ENCODE data around the gene TEAD4. TPM values are rescaled to one million over a fixed set of nuclear protein-coding genes. Genes with fewer than 3 reads are reported as not detected.

TEAD4 gene
- total RNA-seq, 1 experiment from 2014 or later = 96.8 TPM

GRCh38 chr12:3085341-3086139 is 126.3 kb downstream of the TEAD4 start (continued):
- TF ChIP-seq ZNF423 (CRISPR knock-in tag; IDR thresholded peaks at IDR 0.05) = no peak

- Mint-ChIP-seq H3K4me3 (no peak overlapping the region), H3K36me3 (peaks cover 10% of the 10 kb centered on the region), H3K27me3 (ENCODE audit: low read depth) (no peaks in the 10 kb centered on the region), H3K4me1 (peaks cover 38% of the 10 kb centered on the region), H3K9me3 (peaks cover 18% of the 10 kb centered on the region), H3K27ac (no peak overlapping the region)
- no peak for ATAC-seq
- ChIA-PET POLR2A (no interaction called here), CTCF (interaction anchor here (1.2 to 1.5 kb wide), 2 partner anchors 47 to 189 kb away, joined by 3 to 4 read pairs; no protein-coding TSS in a partner anchor)
- TF ChIP-seq ZBTB21 (CRISPR knock-in tag; IDR thresholded peaks at IDR 0.05; ENCODE audit: borderline replicate concordance) = no peak
- no peak for TF ChIP-seq ZNF423 (CRISPR knock-in tag; IDR thresholded peaks at IDR 0.05)
- TF ChIP-seq MLX (CRISPR knock-in tag; IDR thresholded peaks at IDR 0.05) = no peak
- TF ChIP-seq MYBL2 (CRISPR knock-in tag; IDR thresholded peaks at IDR 0.05) = no peak
- no peak for TF ChIP-seq CREM (CRISPR knock-in tag; IDR thresholded peaks at IDR 0.05)
- no peak for TF ChIP-seq IRF1 (CRISPR knock-in tag; IDR thresholded peaks at IDR 0.05)
- no peak for TF ChIP-seq ETV6 (CRISPR knock-in tag; IDR thresholded peaks at IDR 0.05)
- no peak for TF ChIP-seq CDX4 (CRISPR knock-in tag; IDR thresholded peaks at IDR 0.05; ENCODE audit: borderline replicate concordance)
- DNase-seq (ENCODE audit: low spot score) = no peak
These were observed 127.0 kb downstream of the TEAD4 start for GRCh38 chr12:3086211-3086610.

GRCh38 chr12:3086729-3087323 is 127.6 kb downstream of the TEAD4 start:
- H3K36me3 Mint-ChIP-seq = peaks cover 10% of the 10 kb centered on the region
- TF ChIP-seq NR2C2 (CRISPR knock-in tag; IDR thresholded peaks at IDR 0.05) (no peak), ARID4B (CRISPR knock-in tag; IDR thresholded peaks at IDR 0.05; ENCODE audit: borderline replicate concordance) (no peak), CREM (CRISPR knock-in tag; IDR thresholded peaks at IDR 0.05) (no peak), USF1 (CRISPR knock-in tag; IDR thresholded peaks at IDR 0.05) (no peak), IRF1 (CRISPR knock-in tag; IDR thresholded peaks at IDR 0.05) (no peak), CTCF (IDR thresholded peaks at IDR 0.05) (no peak), RELA (CRISPR knock-in tag; IDR thresholded peaks at IDR 0.05; ENCODE audit: borderline replicate concordance) (no peak), SMAD4 (CRISPR knock-in tag; IDR thresholded peaks at IDR 0.05) (no peak), NFYB (CRISPR knock-in tag; conservative IDR thresholded peaks at IDR 0.05; ENCODE audit: low read depth) (no peak), CDX4 (CRISPR knock-in tag; IDR thresholded peaks at IDR 0.05; ENCODE audit: borderline replicate concordance) (no peak), TP53 (CRISPR knock-in tag; IDR thresholded peaks at IDR 0.05) (no peak), PRRX2 (CRISPR knock-in tag; IDR thresholded peaks at IDR 0.05) (no peak), RORB (CRISPR knock-in tag; IDR thresholded peaks at IDR 0.05) (no peak)
- DNase-seq (ENCODE audit: low spot score) = no peak
- peaks cover 38% of the 10 kb centered on the region for H3K4me1 Mint-ChIP-seq
- H3K9me3 Mint-ChIP-seq = peaks cover 18% of the 10 kb centered on the region
- no peaks in the 10 kb centered on the region for H3K27me3 Mint-ChIP-seq (ENCODE audit: low read depth)
- no peak for ATAC-seq
- CTCF ChIA-PET = interaction anchor here (1.5 kb wide), 1 partner anchor 188 kb away, joined by 4 read pairs; no protein-coding TSS in a partner anchor
- POLR2A ChIA-PET = no interaction called here
- H3K4me3 Mint-ChIP-seq = no peak overlapping the region
- 0 out of 2 replicates have a peak overlapping the region, but pooled peaks have one; percentile 16 for H3K27ac Mint-ChIP-seq

Measured in WTC11 (cell line).